ELF-1 (cell line): ENCODE results near the gene RPL15.

Source experiments
- DNase-seq: peaks from one replicate; pipeline ENCODE4 v3.0.0-alpha.2; 2016; ENCODE audit warnings: low read depth, low spot score

The RPL15 gene

GRCh38 chr3:23931597-23931996 lies 14.7 kb downstream of the RPL15 start:
- no peak for DNase-seq

- no peak for DNase-seq
These were observed 15.6 kb downstream of the RPL15 start for GRCh38 chr3:23932571-23932970.

- DNase-seq, result no peak
These were observed 17.3 kb downstream of the RPL15 start for GRCh38 chr3:23934253-23934652.

GRCh38 chr3:23937296-23937695 lies 20.4 kb downstream of the RPL15 start:
- no peak for DNase-seq

GRCh38 chr3:23938688-23939087 lies 21.8 kb downstream of the RPL15 start:
- peak; percentile 64 for DNase-seq

GRCh38 chr3:23940775-23941174 lies 23.8 kb downstream of the RPL15 start:
- no peak for DNase-seq

- DNase-seq, result no peak
These were observed 24.5 kb downstream of the RPL15 start for GRCh38 chr3:23941440-23941839.

GRCh38 chr3:23942546-23942945 lies 25.6 kb downstream of the RPL15 start:
- no peak for DNase-seq

GRCh38 chr3:23944007-23944783 lies 27.3 kb downstream of the RPL15 start:
- DNase-seq, result peak; percentile 10

GRCh38 chr3:23944861-23945662 lies 28.1 kb downstream of the RPL15 start, which contains the start of gene NR1D2:
TSS of gene NR1D2 (plus strand) at chr3:23945286. CDS start at chr3:23945579, 293 bp downstream.
- DNase-seq, result peak; percentile 82

GRCh38 chr3:23945663-23945912 lies 28.7 kb downstream of the RPL15 start:
- no peak for DNase-seq

GRCh38 chr3:23945913-23946687 lies 29.2 kb downstream of the RPL15 start:
- DNase-seq, result peak; percentile 98

GRCh38 chr3:23948761-23949160 lies 31.8 kb downstream of the RPL15 start:
- no peak for DNase-seq

- no peak for DNase-seq
These were observed 32.9 kb downstream of the RPL15 start for GRCh38 chr3:23949784-23950183.

- DNase-seq, result no peak
These were observed 33.4 kb downstream of the RPL15 start for GRCh38 chr3:23950293-23950692.

GRCh38 chr3:23952646-23953045 lies 35.7 kb downstream of the RPL15 start:
- DNase-seq, result no peak

- no peak for DNase-seq
These were observed 36.6 kb downstream of the RPL15 start for GRCh38 chr3:23953523-23953922.

GRCh38 chr3:23954144-23954543 lies 37.2 kb downstream of the RPL15 start:
- DNase-seq, result no peak

GRCh38 chr3:23956701-23957100 lies 39.8 kb downstream of the RPL15 start:
- DNase-seq, result no peak

GRCh38 chr3:23959135-23959900 lies 42.4 kb downstream of the RPL15 start:
- DNase-seq, result no peak

GRCh38 chr3:23960649-23961048 lies 43.7 kb downstream of the RPL15 start:
- DNase-seq, result no peak

- DNase-seq, result no peak
These were observed 44.1 kb downstream of the RPL15 start for GRCh38 chr3:23961066-23961465.
